Mucosa of descending colon (tissue), 3 donors: ENCODE measurements around the gene NR2E3. TPM values are rescaled to one million over a fixed set of nuclear protein-coding genes. Genes with fewer than 3 reads are reported as not detected.
"Not testable (repeated sequence)": the region's sequence is repeated elsewhere in the genome, so short reads cannot be mapped to it uniquely, and the experiment has no call there.

Experiments
- ATAC-seq: fragments of 200-7000 bp; cut with Tn5 transposase; one replicate; pipeline ENCODE4 v1.9.1; 2020; ENCODE audit warnings: mild to moderate bottlenecking, moderate library complexity
- DNase-seq, 3 donors: peaks; one replicate each; pipeline ENCODE4 v3.0.0-alpha.2; 2020
- H3K36me3 ChIP-seq: fragments of 200-600 bp; one replicate; pipeline ENCODE4 v1.8.0; 2021; ENCODE audit warnings: low read depth, mild to moderate bottlenecking
- H3K4me1 ChIP-seq: fragments of 200-600 bp; one replicate; pipeline ENCODE4 v1.8.0; 2021; ENCODE audit warnings: low read depth, mild to moderate bottlenecking
- H3K4me3 ChIP-seq: fragments of 200-600 bp; one replicate; pipeline ENCODE4 v1.8.0; 2021; ENCODE audit warnings: mild to moderate bottlenecking
- H3K9me3 ChIP-seq: fragments of 200-600 bp; one replicate; pipeline ENCODE4 v1.8.0; 2021; ENCODE audit warnings: mild to moderate bottlenecking
- intact Hi-C, 2 donors: fragments of 100-400 bp; cut with DNase I in 1 of 2; cut with micrococcal nuclease in 1 of 2; formaldehyde crosslinking; loops; one replicate each; pipeline versions ENCODE4 v1.11.0 to v1.11.1; 2022; cut with DNase I, micrococcal nuclease
- total RNA-seq, 3 donors: library from RNA; stranded (reverse); fragmentation: NEBNext Ultra II Directional in 2 of 3; extraction: Animal tissue kit (Norgen Biotek cat#: 25700) in 2 of 3; gene quantifications; one replicate each; pipeline versions ENCODE4 v1.2.1 to v1.2.4, GENCODE V29; 2021 to 2023
- TF ChIP-seq, protein P1 (sequence below): fragments of 200-600 bp; IDR thresholded peaks from one replicate; pipeline ENCODE4 v1.8.0; 2022; ENCODE audit warnings: antibody characterized with exemption, mild to moderate bottlenecking
- donor health status: DM: no; HTN: no; CAD: no; lungs with moderate emphysema.
- donor health status: DM: no; HTN: no; CAD: no.
- donor health status: DM: no; HTN: yes; CAD: no.

NR2E3 gene
- total RNA-seq, 3 donors from 2014 or later, result 0.34 to 1.2 (median 0.60) TPM

- peaks cover 5% of the 10 kb centered on the region for H3K36me3 ChIP-seq
Measured at GRCh38 chr15:71830981-71831380, 20.6 kb downstream of the NR2E3 start.

DNA sequence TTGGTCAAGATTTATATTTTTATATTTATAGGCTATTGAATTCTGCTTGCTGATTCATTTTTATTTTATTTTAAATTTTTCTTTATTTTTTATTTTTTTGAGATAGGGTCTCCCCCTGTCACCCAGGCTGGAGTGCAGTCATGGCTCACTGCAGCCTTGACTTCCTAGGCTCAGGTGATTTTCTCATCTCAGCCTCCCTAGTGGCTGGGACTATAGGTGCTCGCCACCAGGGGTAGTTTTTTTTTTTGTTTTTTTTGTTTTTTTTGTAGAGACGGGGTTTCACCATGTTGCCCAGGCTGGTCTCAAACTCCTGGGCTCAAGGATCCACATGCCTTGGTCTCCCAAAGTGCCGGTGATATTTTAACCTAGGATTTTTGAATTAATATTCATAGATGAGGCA, 31.2 kb downstream of the NR2E3 start:
- Histone ChIP-seq H3K36me3 (no peaks in the 10 kb centered on the region), H3K4me1 (no peaks in the 10 kb centered on the region), H3K9me3 (no peaks in the 10 kb centered on the region), H3K4me3 (no peak overlapping the region)
- intact Hi-C loops, result no loop called here
- no peak for DNase-seq
- ATAC-seq, result no peak
- TF ChIP-seq, protein P1, sequence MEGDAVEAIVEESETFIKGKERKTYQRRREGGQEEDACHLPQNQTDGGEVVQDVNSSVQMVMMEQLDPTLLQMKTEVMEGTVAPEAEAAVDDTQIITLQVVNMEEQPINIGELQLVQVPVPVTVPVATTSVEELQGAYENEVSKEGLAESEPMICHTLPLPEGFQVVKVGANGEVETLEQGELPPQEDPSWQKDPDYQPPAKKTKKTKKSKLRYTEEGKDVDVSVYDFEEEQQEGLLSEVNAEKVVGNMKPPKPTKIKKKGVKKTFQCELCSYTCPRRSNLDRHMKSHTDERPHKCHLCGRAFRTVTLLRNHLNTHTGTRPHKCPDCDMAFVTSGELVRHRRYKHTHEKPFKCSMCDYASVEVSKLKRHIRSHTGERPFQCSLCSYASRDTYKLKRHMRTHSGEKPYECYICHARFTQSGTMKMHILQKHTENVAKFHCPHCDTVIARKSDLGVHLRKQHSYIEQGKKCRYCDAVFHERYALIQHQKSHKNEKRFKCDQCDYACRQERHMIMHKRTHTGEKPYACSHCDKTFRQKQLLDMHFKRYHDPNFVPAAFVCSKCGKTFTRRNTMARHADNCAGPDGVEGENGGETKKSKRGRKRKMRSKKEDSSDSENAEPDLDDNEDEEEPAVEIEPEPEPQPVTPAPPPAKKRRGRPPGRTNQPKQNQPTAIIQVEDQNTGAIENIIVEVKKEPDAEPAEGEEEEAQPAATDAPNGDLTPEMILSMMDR, result no peak

More at GRCh38 chr15:71830981-71831380, 20.6 kb downstream of the NR2E3 start:
- ATAC-seq (no peak), DNase-seq (no peak)
- TF ChIP-seq, protein P1, result no peak
- no peaks in the 10 kb centered on the region for H3K9me3 ChIP-seq
- intact Hi-C loops, result no loop called here
- H3K4me1 ChIP-seq, result no peaks in the 10 kb centered on the region
- no peak overlapping the region for H3K4me3 ChIP-seq

DNA sequence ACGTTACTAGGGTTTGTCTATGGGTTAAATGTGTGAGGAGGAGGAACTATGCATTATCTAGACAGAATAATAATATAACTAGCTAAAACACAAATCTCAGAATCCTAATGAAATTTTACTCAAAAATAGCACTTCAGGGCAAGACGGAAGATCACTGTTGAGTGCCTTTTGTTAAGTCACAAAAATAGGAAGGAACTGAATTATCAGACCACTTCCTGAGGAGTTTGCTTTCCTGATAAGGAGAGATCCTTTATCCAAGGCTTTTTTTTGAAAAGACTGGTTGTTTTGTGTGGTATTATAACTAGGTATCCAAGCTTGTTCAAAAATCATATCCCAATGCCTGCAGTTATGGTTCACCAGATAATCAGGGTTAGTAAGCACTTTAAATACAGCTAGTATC, 34.6 kb downstream of the NR2E3 start:
- H3K4me1 ChIP-seq, result no peaks in the 10 kb centered on the region
- TF ChIP-seq, protein P1, result no peak
- no peaks in the 10 kb centered on the region for H3K36me3 ChIP-seq
- intact Hi-C loops, result no loop called here
- no peaks in the 10 kb centered on the region for H3K9me3 ChIP-seq
- H3K4me3 ChIP-seq, result no peak overlapping the region
- DNase-seq, result no peak
- no peak for ATAC-seq

DNA sequence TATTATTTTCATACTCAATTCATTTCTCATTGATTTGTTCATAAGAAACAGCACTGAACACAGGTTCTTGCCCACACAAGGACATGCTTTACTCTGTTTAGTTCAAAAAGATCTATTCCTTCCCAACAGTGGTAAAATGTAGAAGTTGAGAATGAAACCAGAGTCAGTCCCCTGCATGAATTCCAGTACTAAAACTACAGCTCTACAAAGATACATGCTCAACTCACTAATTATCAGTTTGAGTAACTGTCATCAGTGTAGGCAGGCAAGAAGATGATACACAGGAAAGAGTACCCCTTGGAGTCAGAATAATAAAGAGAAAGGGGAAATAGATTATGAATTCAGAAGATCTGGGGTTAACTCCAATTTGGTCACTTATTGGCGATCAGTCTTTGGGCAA, 43.2 kb downstream of the NR2E3 start:
- intact Hi-C loops, result no loop called here
- TF ChIP-seq, protein P1, result no peak
- DNase-seq, result no peak
- Histone ChIP-seq H3K4me3 (no peak overlapping the region), H3K9me3 (no peaks in the 10 kb centered on the region), H3K4me1 (no peaks in the 10 kb centered on the region), H3K36me3 (no peaks in the 10 kb centered on the region)
- no peak for ATAC-seq

DNA sequence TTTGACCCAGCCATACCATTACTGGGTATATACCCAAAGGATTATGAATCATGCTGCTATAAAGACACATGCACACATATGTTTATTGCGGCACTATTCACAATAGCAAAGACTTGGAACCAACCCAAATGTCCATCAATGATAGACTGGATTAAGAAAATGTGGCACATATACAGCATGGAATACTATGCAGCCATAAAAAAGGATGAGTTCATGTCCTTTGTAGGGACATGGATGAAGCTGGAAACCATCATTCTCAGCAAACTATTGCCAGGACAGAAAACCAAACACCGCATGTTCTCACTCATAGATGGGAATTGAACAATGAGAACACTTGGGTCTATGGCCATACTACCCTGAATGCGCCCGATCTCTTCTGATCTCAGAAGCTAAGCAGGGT, 47.9 kb downstream of the NR2E3 start:
- H3K36me3 ChIP-seq, H3K4me3 ChIP-seq, H3K4me1 ChIP-seq, H3K9me3 ChIP-seq, ATAC-seq, DNase-seq, intact Hi-C loops: not testable (repeated sequence)
